ENCODE data around the gene SUN1.
"Not testable (repeated sequence)": the region's sequence is repeated elsewhere in the genome, so short reads cannot be mapped to it uniquely, and the experiment has no call there.

SUN1 gene

GRCh38 chr7:919924-920341 is 87.7 kb downstream of the SUN1 start:
- Histone ChIP-seq H3K4me1 (ENCODE audit: insufficient read depth, low read length) (peaks cover 26% of the 10 kb centered on the region), H2AFZ (ENCODE audit: low read depth, low read length) (no peak overlapping the region), H3K27me3 (ENCODE audit: insufficient read depth, low read length) (peaks cover 14% of the 10 kb centered on the region), H3K36me3 (ENCODE audit: insufficient read depth, low read length) (no peaks in the 10 kb centered on the region), H3K9me3 (ENCODE audit: low read length) (no peaks in the 10 kb centered on the region), H3K4me3 (ENCODE audit: low read length) (no peak overlapping the region)

DNA sequence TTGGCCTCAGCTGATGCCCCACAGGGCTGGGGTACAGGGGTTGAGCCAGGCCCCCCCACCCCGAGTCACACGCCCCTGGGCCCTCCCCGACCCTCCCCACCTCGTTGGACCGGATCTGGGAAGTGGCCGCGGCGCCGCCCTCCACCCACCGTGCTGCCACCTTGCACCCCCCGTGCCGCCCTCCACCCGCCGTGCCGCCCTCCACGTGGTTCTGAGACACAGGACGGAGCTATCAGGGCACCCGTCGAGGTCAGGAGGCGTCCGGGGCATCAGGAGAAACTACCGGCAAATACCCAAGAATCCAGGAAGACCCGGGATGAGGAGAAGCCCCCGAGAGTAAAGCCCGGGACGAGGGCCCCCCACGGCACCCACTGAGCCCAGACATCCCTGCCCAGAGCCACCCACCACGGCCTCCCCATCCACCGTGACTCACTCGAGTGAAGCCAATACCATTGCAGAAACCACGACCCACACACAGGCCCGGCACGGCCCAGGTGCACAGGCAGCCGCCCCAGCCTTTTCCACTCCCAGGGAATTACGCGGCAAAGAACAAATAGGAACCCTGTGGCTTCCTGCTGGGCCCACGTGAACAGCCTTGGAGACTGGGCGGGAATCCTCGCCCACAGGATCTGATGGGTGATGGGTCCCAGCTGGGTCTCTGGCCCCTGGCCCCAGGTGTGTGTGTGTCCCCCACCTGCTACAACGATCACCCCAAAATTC is 88.2 kb downstream of the SUN1 start:
- Histone ChIP-seq H3K4me1 (ENCODE audit: insufficient read depth, low read length) (peaks cover 20% of the 10 kb centered on the region), H3K27me3 (ENCODE audit: insufficient read depth, low read length) (peaks cover 10% of the 10 kb centered on the region), H3K36me3 (ENCODE audit: insufficient read depth, low read length) (no peaks in the 10 kb centered on the region), H3K4me3 (ENCODE audit: low read length) (no peak overlapping the region), H2AFZ (ENCODE audit: low read depth, low read length) (no peak overlapping the region), H3K9me3 (ENCODE audit: low read length) (no peaks in the 10 kb centered on the region)

- Histone ChIP-seq H3K27me3 (ENCODE audit: insufficient read depth, low read length) (peaks cover 10% of the 10 kb centered on the region), H3K4me1 (ENCODE audit: insufficient read depth, low read length) (peaks cover 14% of the 10 kb centered on the region), H3K9me3 (ENCODE audit: low read length) (no peaks in the 10 kb centered on the region), H3K4me3 (ENCODE audit: low read length) (no peak overlapping the region), H3K36me3 (ENCODE audit: insufficient read depth, low read length) (no peaks in the 10 kb centered on the region), H2AFZ (ENCODE audit: low read depth, low read length) (no peak overlapping the region)
Measured at GRCh38 chr7:921071-921461, 88.8 kb downstream of the SUN1 start.

DNA sequence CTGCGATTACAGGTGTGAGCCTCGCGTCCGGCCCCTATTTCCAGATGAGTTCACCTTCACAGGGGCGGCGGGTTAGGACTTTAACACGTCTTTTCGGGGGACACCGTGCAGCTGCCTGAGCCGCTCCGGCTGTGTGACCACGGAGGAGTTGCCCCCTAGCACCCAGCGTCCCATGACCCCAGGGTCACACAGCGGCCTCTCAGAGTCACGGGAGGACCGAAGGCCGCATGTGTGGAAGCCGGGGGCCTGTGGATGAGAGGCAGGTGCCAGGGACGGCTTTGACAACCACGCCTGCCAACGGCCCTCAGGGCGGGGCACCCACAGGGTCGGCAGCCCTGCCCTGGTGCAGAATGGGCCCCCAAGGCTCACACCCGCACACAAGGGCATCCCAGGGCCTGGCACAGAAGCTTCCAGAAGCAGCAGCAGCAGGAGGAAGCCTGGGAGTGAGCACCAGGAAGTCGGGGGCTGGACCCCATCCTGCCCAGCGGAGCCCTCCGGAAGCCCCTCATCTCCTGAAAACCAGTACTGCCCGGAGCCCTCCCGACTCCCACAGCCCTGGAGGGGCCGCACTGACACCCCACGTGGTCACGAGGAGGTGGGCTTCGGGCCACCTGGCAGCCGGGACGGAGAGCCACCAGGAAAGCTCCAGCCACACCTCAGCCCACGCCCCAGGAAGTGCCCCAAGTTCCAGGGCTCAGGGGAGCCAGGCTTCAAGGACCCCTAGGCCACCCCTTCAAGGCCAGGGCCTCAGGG is 89.5 kb downstream of the SUN1 start:
- no peaks in the 10 kb centered on the region for H3K36me3 ChIP-seq (ENCODE audit: insufficient read depth, low read length)
- H2AFZ ChIP-seq (ENCODE audit: low read depth, low read length): no peak overlapping the region
- no peaks in the 10 kb centered on the region for H3K9me3 ChIP-seq (ENCODE audit: low read length)
- H3K4me3 ChIP-seq (ENCODE audit: low read length): no peak overlapping the region
- H3K4me1 ChIP-seq (ENCODE audit: insufficient read depth, low read length): peaks cover 8% of the 10 kb centered on the region
- peaks cover 10% of the 10 kb centered on the region for H3K27me3 ChIP-seq (ENCODE audit: insufficient read depth, low read length)

- H3K4me3 ChIP-seq (ENCODE audit: low read length): no peak overlapping the region
Measured at GRCh38 chr7:922334-923107, 90.2 kb downstream of the SUN1 start.

DNA sequence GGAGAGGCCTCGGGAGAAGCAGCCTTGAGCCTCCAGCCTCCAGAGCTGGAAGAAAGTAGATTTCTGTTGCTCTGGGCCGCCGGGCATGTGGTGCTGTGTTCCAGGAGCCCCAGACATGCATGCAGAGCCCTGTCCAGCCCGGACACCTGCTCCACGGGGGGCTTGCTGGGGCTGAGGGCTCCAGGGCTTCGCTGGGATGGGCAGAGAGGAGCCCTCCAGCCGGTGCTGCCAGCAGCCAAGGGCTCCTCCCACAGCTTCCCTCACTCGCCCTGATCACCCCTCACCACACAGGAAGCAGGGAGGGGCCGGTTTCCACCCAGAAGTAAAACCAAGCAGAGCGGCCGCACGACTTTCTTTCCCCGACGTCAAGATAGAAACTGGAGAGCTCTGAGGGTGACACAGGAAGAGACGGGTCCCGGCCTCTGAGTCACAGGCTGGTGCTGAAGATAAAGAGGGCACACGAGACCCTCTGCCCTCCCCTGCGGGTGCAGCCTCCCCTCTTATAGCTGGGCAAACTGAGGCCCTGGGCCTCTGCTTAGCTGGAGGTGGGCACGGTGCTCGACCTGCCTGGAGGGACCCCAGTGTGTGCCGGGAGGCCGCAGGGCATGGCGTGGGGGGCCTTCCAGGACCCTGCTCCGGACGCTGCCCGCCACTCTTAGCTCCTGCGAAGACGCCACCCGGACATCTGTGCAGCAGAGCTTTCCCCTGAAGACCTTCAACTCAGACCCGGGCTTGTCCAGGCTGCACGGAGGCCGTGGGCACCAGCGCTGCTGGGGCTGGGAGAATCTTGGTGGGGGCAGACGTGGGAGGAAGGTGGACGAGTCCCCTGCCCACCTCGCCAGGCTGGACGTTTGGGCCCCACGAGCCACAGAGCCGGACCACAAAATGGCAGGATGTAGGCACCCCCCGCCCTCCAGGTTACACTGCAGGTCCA is 91.1 kb downstream of the SUN1 start:
- Histone ChIP-seq H3K27me3 (ENCODE audit: insufficient read depth, low read length) (peaks cover 10% of the 10 kb centered on the region), H3K4me1 (ENCODE audit: insufficient read depth, low read length) (peaks cover 8% of the 10 kb centered on the region), H3K9me3 (ENCODE audit: low read length) (no peaks in the 10 kb centered on the region), H3K4me3 (ENCODE audit: low read length) (no peak overlapping the region), H2AFZ (ENCODE audit: low read depth, low read length) (no peak overlapping the region), H3K36me3 (ENCODE audit: insufficient read depth, low read length) (no peaks in the 10 kb centered on the region)

More at GRCh38 chr7:922334-923107, 90.2 kb downstream of the SUN1 start:
- no peak overlapping the region for H2AFZ ChIP-seq (ENCODE audit: low read depth, low read length)
- H3K36me3 ChIP-seq (ENCODE audit: insufficient read depth, low read length): no peaks in the 10 kb centered on the region
- H3K9me3 ChIP-seq (ENCODE audit: low read length): no peaks in the 10 kb centered on the region
- H3K27me3 ChIP-seq (ENCODE audit: insufficient read depth, low read length): peaks cover 10% of the 10 kb centered on the region
- peaks cover 8% of the 10 kb centered on the region for H3K4me1 ChIP-seq (ENCODE audit: insufficient read depth, low read length)

GRCh38 chr7:924042-924441 is 91.8 kb downstream of the SUN1 start:
- not testable (repeated sequence) for H3K27me3 ChIP-seq (ENCODE audit: insufficient read depth, low read length); H3K4me1 ChIP-seq (ENCODE audit: insufficient read depth, low read length); H2AFZ ChIP-seq (ENCODE audit: low read depth, low read length); H3K9me3 ChIP-seq (ENCODE audit: low read length); H3K4me3 ChIP-seq (ENCODE audit: low read length); H3K36me3 ChIP-seq (ENCODE audit: insufficient read depth, low read length)

Measured in neuron (in vitro differentiated cells).